Smooth muscle cell (in vitro differentiated cells): ENCODE measurements around the gene TNNT2. TPM values are rescaled to one million over a fixed set of nuclear protein-coding genes. Genes with fewer than 3 reads are reported as not detected.

Experiments
- DNase-seq: peaks from one replicate; lab custom pipeline; 2025; ENCODE audit not compliant: unreplicated experiment; lab: John Stamatoyannopoulos, UW
- H2AFZ ChIP-seq: fragments of 200-600 bp; sonication (generic); 2 replicates; pipeline ENCODE4 v1.6.0; 2016; ENCODE audit warnings: antibody characterized with exemption, low read depth, mild to moderate bottlenecking
- H3F3A ChIP-seq: fragments of 200-600 bp; sonication (generic); 2 replicates; pipeline ENCODE4 v1.6.0; 2017; ENCODE audit warnings: antibody characterized with exemption, low read depth
- H3K27ac ChIP-seq: fragments of 200-600 bp; sonication (generic); 2 replicates; pipeline ENCODE4 v1.5.1; 2016; ENCODE audit warnings: low read depth, mild to moderate bottlenecking
- H3K27me3 ChIP-seq: fragments of 200-600 bp; sonication (generic); 2 replicates; pipeline ENCODE4 v1.6.1; 2016; ENCODE audit warnings: low read depth, mild to moderate bottlenecking
- H3K36me3 ChIP-seq: fragments of 200-600 bp; sonication (generic); 2 replicates; pipeline ENCODE4 v1.5.1; 2016; ENCODE audit warnings: low read depth
- H3K4me1 ChIP-seq: fragments of 200-600 bp; sonication (generic); 2 replicates; pipeline ENCODE4 v1.5.1; 2016; ENCODE audit warnings: low read depth
- H3K4me2 ChIP-seq: fragments of 200-600 bp; sonication (generic); 2 replicates; pipeline ENCODE4 v1.6.0; 2016; ENCODE audit warnings: mild to moderate bottlenecking
- H3K4me3 ChIP-seq: fragments of 200-600 bp; sonication (generic); 2 replicates; pipeline ENCODE4 v1.5.1; 2016; ENCODE audit warnings: mild to moderate bottlenecking
- H3K79me2 ChIP-seq: fragments of 200-600 bp; sonication (generic); 2 replicates; pipeline ENCODE4 v1.6.0; 2016; ENCODE audit warnings: low read depth, mild to moderate bottlenecking
- H3K9ac ChIP-seq: fragments of 200-600 bp; sonication (generic); 2 replicates; pipeline ENCODE4 v1.6.0; 2016; ENCODE audit warnings: low read depth
- H3K9me3 ChIP-seq: fragments of 200-600 bp; sonication (generic); replicated peaks from 2 replicates; pipeline ENCODE4 v1.5.1; 2016; ENCODE audit warnings: low read depth
- H4K20me1 ChIP-seq: fragments of 200-600 bp; sonication (generic); 2 replicates; pipeline ENCODE4 v1.6.0; 2016; ENCODE audit warnings: low read depth
- CTCF ChIP-seq: fragments of 200-600 bp; sonication (generic); IDR thresholded peaks from 2 replicates; pipeline ENCODE4 v1.5.1; 2017; ENCODE audit warnings: borderline replicate concordance, mild to moderate bottlenecking, antibody characterized with exemption; ENCODE audit not compliant: insufficient read depth, poor library complexity, severe bottlenecking
- WGBS: methylation state at CpG from one replicate; pipeline ENCODE4 v1.1.7; 2016; ENCODE audit warnings: low lambda C conversion rate; 5-methylcytosine and 5-hydroxymethylcytosine counted together
- polyA plus RNA-seq: library from polyadenylated mRNA; unstranded; fragments of >200 nt; fragmentation: Nextera tagmentation; extraction: Ambion mirVana; gene quantifications from 2 replicates; pipeline ENCODE4 v1.2.1, GENCODE V29; 2016
- total RNA-seq: library from RNA; depleted of rRNA; stranded (reverse); fragments of >200 nt; gene quantifications from 2 replicates; pipeline ENCODE4 v1.2.3, GENCODE V29; 2014

The TNNT2 gene
- total and polyA plus RNA-seq, 2 experiments from 2014 or later, result 4.4 to 6.5 TPM

DNA sequence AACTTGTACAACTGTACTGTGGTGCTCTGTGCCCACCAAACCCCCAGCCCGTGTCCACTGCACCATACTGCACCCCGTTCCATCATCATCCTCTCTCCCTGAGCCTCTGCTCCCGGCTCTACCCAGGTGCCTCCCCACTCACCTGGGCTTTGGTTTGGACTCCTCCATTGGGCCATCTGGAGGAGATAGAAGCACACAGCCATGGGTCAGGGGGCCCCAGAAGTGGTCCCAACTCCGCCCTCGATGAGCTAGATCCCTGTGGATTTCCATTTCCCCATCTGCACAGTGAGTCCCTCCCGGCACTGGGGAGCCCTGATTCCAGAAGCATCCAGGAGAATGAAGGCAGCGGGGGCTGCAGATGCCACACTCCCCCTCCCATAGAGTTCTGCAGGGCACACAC lies 10.8 kb downstream of the TNNT2 start:
- no peak for TF ChIP-seq CTCF
- WGBS, result 82% methylated on average over 7 of the region's 7 CpGs
- no peaks in the 10 kb centered on the region for H3K9me3 ChIP-seq
- no peaks in the 10 kb centered on the region for H3F3A ChIP-seq
- no peaks in the 10 kb centered on the region for H3K27me3 ChIP-seq
- H3K36me3 ChIP-seq, result no peaks in the 10 kb centered on the region
- no peak overlapping the region for H3K27ac ChIP-seq
- no peaks in the 10 kb centered on the region for H3K79me2 ChIP-seq
- H2AFZ ChIP-seq, result no peak overlapping the region
- H3K4me3 ChIP-seq, result no peak overlapping the region
- H4K20me1 ChIP-seq, result no peaks in the 10 kb centered on the region
- no peak overlapping the region for H3K4me2 ChIP-seq
- H3K9ac ChIP-seq, result no peak overlapping the region
- DNase-seq, result no peak
- no peaks in the 10 kb centered on the region for H3K4me1 ChIP-seq

GRCh38 chr1:201365251-201365650 lies 12.2 kb downstream of the TNNT2 start:
- H4K20me1 ChIP-seq, result no peaks in the 10 kb centered on the region
- no peak for TF ChIP-seq CTCF
- no peaks in the 10 kb centered on the region for H3K9me3 ChIP-seq
- no peaks in the 10 kb centered on the region for H3K36me3 ChIP-seq
- no peak overlapping the region for H3K4me2 ChIP-seq
- H3K27me3 ChIP-seq, result no peaks in the 10 kb centered on the region
- no peak overlapping the region for H3K4me3 ChIP-seq
- H3K4me1 ChIP-seq, result no peaks in the 10 kb centered on the region
- WGBS, result 85% methylated on average over 11 of the region's 11 CpGs
- H2AFZ ChIP-seq, result no peak overlapping the region
- H3K79me2 ChIP-seq, result no peaks in the 10 kb centered on the region
- H3F3A ChIP-seq, result no peaks in the 10 kb centered on the region
- H3K9ac ChIP-seq, result no peak overlapping the region
- H3K27ac ChIP-seq, result no peak overlapping the region
- DNase-seq, result no peak

DNA sequence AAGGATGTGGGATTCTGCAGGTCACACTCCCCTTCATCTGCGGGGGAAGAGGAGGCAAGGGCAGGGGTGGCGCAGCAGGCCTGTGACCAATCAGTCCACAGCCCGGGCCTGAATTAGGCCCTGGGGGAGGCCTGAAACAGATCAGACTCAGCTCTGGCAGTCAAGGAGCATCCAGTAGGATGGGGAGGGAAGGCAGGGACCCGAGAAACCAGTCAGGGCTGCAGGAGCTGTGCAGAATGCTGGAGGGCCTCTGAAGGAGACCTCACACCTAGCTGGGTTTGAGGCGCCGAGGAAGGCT lies 12.7 kb downstream of the TNNT2 start:
- Histone ChIP-seq H3K27me3 (no peaks in the 10 kb centered on the region), H3K27ac (no peak overlapping the region), H3K9ac (no peak overlapping the region), H3F3A (no peaks in the 10 kb centered on the region), H2AFZ (no peak overlapping the region), H3K4me3 (no peak overlapping the region), H3K79me2 (no peaks in the 10 kb centered on the region), H3K4me2 (no peak overlapping the region), H3K36me3 (no peaks in the 10 kb centered on the region), H3K9me3 (no peaks in the 10 kb centered on the region), H3K4me1 (no peaks in the 10 kb centered on the region), H4K20me1 (no peaks in the 10 kb centered on the region)
- no peak for DNase-seq
- WGBS, result 88% methylated on average over 6 of the region's 6 CpGs
- TF ChIP-seq CTCF, result no peak

DNA sequence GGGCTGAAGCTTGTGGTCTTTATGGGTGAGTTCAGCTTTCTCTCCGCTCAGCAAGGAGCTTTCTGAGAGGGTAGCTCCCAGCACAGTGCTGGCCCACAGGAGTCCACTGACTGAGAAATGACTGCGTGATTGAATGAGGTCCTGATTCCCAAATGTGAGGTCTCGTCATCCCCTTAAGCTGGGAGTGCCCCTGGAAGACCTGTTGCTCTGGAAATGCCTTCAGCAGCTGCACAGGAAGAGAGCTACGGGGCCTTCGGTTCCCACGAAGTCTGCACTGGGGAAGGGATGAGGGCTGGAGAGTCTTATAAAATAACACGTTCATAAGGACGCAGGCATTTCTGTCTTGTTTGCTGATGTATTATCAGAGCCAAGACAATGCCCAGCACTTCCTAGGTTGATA lies 14.0 kb downstream of the TNNT2 start:
- H3K9me3 ChIP-seq, result no peaks in the 10 kb centered on the region
- WGBS, result 74% methylated on average over 8 of the region's 8 CpGs
- TF ChIP-seq CTCF, result no peak
- no peak overlapping the region for H3K4me2 ChIP-seq
- DNase-seq, result no peak
- no peak overlapping the region for H3K27ac ChIP-seq
- H3K36me3 ChIP-seq, result no peaks in the 10 kb centered on the region
- no peak overlapping the region for H3K4me3 ChIP-seq
- H2AFZ ChIP-seq, result no peak overlapping the region
- H3F3A ChIP-seq, result no peaks in the 10 kb centered on the region
- H3K27me3 ChIP-seq, result no peaks in the 10 kb centered on the region
- H3K4me1 ChIP-seq, result no peaks in the 10 kb centered on the region
- no peak overlapping the region for H3K9ac ChIP-seq
- H3K79me2 ChIP-seq, result no peaks in the 10 kb centered on the region
- H4K20me1 ChIP-seq, result no peaks in the 10 kb centered on the region
